ENCODE results near the gene PTPN4. TPM values are rescaled to one million over a fixed set of nuclear protein-coding genes. Genes with fewer than 3 reads are reported as not detected.
"Not testable (repeated sequence)": the region's sequence is repeated elsewhere in the genome, so short reads cannot be mapped to it uniquely, and the experiment has no call there.

Gene PTPN4
- total and polyA plus RNA-seq, 11 donors: 3.6 to 49.0 (median 43.0) TPM

DNA sequence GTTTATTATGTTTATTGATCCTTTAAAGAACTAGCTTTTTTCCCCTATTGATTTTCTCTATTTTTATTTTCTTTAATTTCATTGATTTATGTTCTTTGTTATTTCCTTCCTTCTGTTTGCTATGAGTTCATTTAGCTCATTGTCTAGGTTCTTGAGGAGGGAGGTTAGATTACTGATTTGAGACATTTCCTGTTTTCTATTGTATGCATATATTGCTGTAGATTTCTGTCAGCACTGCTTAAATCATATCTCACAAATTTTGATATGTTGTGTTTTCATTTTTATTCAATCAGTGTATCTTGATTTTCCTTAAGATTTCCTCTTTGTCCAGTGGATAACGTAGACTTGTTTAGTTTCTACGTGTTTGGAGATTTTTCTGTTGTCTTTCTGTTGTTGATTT lies 43.4 kb downstream of the PTPN4 start:
- DNase-seq (no peak), ATAC-seq (no peak)
- 78 to 93% (median 88%) methylated on average over 2 of the region's 2 CpGs for WGBS, 4 donors
- H3K27me3 ChIP-seq: no peaks in the 10 kb centered on the region
- H3K27ac ChIP-seq: no peak overlapping the region
- no peak for TF ChIP-seq POLR2A (IDR thresholded peaks at IDR 0.05)
- TF ChIP-seq, protein P1, sequence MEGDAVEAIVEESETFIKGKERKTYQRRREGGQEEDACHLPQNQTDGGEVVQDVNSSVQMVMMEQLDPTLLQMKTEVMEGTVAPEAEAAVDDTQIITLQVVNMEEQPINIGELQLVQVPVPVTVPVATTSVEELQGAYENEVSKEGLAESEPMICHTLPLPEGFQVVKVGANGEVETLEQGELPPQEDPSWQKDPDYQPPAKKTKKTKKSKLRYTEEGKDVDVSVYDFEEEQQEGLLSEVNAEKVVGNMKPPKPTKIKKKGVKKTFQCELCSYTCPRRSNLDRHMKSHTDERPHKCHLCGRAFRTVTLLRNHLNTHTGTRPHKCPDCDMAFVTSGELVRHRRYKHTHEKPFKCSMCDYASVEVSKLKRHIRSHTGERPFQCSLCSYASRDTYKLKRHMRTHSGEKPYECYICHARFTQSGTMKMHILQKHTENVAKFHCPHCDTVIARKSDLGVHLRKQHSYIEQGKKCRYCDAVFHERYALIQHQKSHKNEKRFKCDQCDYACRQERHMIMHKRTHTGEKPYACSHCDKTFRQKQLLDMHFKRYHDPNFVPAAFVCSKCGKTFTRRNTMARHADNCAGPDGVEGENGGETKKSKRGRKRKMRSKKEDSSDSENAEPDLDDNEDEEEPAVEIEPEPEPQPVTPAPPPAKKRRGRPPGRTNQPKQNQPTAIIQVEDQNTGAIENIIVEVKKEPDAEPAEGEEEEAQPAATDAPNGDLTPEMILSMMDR (IDR thresholded peaks at IDR 0.05): no peak
- H3K36me3 ChIP-seq: no peaks in the 10 kb centered on the region
- intact Hi-C loops (cut with DNase I): loop anchor here in 1 of 10 donors (5.0 kb wide), 1 partner anchor 41 kb away; no protein-coding TSS in a partner anchor
- H3K4me3 ChIP-seq: no peak overlapping the region
- peaks cover 0 to 22% (median 3%) of the 10 kb centered on the region in 12 donors for H3K4me1 ChIP-seq
- peaks cover 0 to 11% (median 0%) of the 10 kb centered on the region in 12 donors for H3K9me3 ChIP-seq

DNA sequence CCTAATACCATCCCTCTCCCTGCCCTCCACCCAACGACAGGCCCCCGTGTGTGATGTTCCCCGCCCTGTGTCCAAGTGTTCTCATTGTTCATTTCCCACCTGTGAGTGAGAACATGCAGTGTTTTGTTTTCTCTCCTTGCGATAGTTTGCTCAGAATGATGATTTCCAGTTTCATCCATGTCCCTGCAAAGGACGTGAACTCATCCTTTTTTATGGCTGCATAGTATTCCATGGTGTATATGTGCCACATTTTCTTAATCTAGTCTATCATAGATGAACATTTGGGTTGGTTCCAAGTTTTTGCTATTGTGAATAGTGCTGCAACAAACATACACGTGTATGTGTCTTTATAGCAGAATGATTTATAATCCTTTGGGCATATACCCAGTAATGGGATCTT lies 44.7 kb downstream of the PTPN4 start:
- H3K4me1 ChIP-seq: peaks cover 0 to 23% (median 10%) of the 10 kb centered on the region in 12 donors
- WGBS, 4 donors: 94 to 98% (median 95%) methylated on average over 6 of the region's 6 CpGs
- not testable (repeated sequence) for H3K27me3 ChIP-seq, H3K4me3 ChIP-seq, ATAC-seq, DNase-seq, H3K36me3 ChIP-seq, H3K27ac ChIP-seq
- H3K9me3 ChIP-seq: peaks cover 0 to 11% (median 0%) of the 10 kb centered on the region in 12 donors
- intact Hi-C loops (cut with DNase I): loop anchor here in 1 of 10 donors (5.0 kb wide), 1 partner anchor 42 kb away; no protein-coding TSS in a partner anchor

GRCh38 chr2:119808516-119809147 lies 48.9 kb downstream of the PTPN4 start:
- Histone ChIP-seq H3K9me3 (peaks cover 0 to 11% (median 0%) of the 10 kb centered on the region in 12 donors), H3K36me3 (peaks cover 0 to 12% (median 6%) of the 10 kb centered on the region in 9 donors), H3K4me3 (no peak overlapping the region), H3K27ac (peak overlapping the region in 2 of 12 donors; percentile 7 to 24), H3K27me3 (no peaks in the 10 kb centered on the region), H3K4me1 (peaks cover 0 to 21% (median 13%) of the 10 kb centered on the region in 12 donors)
- TF ChIP-seq POLR2A (IDR thresholded peaks at IDR 0.05): no peak
- TF ChIP-seq, protein P1 (IDR thresholded peaks at IDR 0.05): no peak
- intact Hi-C loops (cut with DNase I): no loop called here
- DNase-seq (no peak), ATAC-seq (no peak)
- 28 to 46% (median 42%) methylated on average over 3 of the region's 3 CpGs for WGBS, 4 donors

DNA sequence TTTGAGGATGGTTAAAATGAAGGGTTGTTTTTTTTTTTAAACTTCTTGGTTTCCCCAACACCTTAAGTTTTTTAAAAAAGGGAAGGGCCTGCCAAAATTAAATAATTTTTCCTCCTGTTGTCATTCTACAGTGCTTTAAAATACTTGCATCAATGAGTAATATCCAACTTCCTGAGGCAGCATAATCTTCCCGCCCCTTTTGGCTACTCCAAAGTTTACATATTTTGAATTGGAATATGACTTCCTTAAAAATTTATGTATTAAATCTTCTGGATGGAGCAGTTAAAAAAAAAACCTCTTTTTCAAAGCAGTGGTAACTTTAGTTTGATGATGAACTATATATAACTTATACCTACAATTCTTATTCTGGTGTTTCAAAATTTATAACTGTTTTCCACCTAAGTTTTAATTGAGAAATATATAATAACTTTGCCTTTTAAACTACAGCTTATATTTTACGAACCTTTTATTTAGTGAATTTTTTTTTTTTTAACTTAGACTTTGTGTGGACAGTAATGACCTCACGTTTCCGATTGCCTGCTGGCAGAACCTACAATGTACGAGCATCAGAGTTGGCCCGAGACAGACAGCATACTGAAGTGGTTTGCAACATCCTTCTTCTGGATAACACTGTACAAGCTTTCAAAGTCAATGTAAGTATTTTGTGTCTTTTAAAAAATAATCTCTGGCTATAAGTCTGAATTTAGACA lies 49.8 kb downstream of the PTPN4 start:
- intact Hi-C loops (cut with DNase I): no loop called here
- 14 to 28% (median 20%) methylated on average over 6 of the region's 6 CpGs for WGBS, 4 donors
- H3K9me3 ChIP-seq: peaks cover 0 to 11% (median 0%) of the 10 kb centered on the region in 12 donors
- peaks cover 0 to 12% (median 6%) of the 10 kb centered on the region in 9 donors for H3K36me3 ChIP-seq
- peaks cover 0 to 21% (median 13%) of the 10 kb centered on the region in 12 donors for H3K4me1 ChIP-seq
- H3K27me3 ChIP-seq: no peaks in the 10 kb centered on the region
- ATAC-seq: peak; percentile 80 to 98 (median 87)
- H3K27ac ChIP-seq: peak overlapping the region in 2 of 12 donors; percentile 7
- H3K4me3 ChIP-seq: no peak overlapping the region
- TF ChIP-seq POLR2A (IDR thresholded peaks at IDR 0.05): no peak
- TF ChIP-seq, protein P1 (IDR thresholded peaks at IDR 0.05): no peak
- DNase-seq: peak in 4 of 5 donors; percentile 16 to 63 (median 43)
